Keratinocyte (primary cell): ENCODE measurements around the gene CARS1. TPM values are rescaled to one million over a fixed set of nuclear protein-coding genes. Genes with fewer than 3 reads are reported as not detected.

ENCODE experiments used
- DNase-seq: peaks from one replicate; pipeline ENCODE4 v3.0.0-alpha.2; 2011; ENCODE audit warnings: low read depth, missing footprints, low spot score
- FAIRE-seq: peaks from 2 replicates; lab custom pipeline; 2011; peaks lifted over from hg19 to GRCh38; lab: Jason Lieb, UNC
- H2AFZ ChIP-seq: 2 replicates; pipeline ENCODE4 v1.6.0; 2012; ENCODE audit warnings: low read length, control low read depth, inconsistent platforms; ENCODE audit not compliant: control insufficient read depth
- H3K27ac ChIP-seq: 2 replicates; pipeline ENCODE4 v1.5.1; 2011; ENCODE audit warnings: low read length; ENCODE audit not compliant: control insufficient read depth, insufficient read depth
- H3K27me3 ChIP-seq: 3 replicates; pipeline ENCODE4 v1.6.0; 2011; ENCODE audit warnings: low read length; ENCODE audit not compliant: control insufficient read depth, insufficient read depth; ENCODE audit errors: extremely low read depth
- H3K36me3 ChIP-seq, 2 experiments: 2 replicates in 1 of 2; 3 replicates in 1 of 2; pipeline ENCODE4 v1.5.1; 2011; ENCODE audit warnings: low read length in 2 of 2, mild to moderate bottlenecking in 1 of 2; ENCODE audit not compliant: control insufficient read depth in 2 of 2, insufficient read depth in 2 of 2; ENCODE audit errors: extremely low read depth in 1 of 2
- H3K4me1 ChIP-seq: 3 replicates; pipeline ENCODE4 v1.5.1; 2011; ENCODE audit warnings: low read length; ENCODE audit not compliant: control insufficient read depth, insufficient read depth; ENCODE audit errors: extremely low read depth
- H3K4me2 ChIP-seq: 3 replicates; pipeline ENCODE4 v1.6.0; 2011; ENCODE audit warnings: low read depth, low read length; ENCODE audit not compliant: control insufficient read depth, insufficient read depth; ENCODE audit errors: extremely low read depth
- H3K4me3 ChIP-seq, 3 experiments: fragments of 200-600 bp in 1 of 3; sonication (generic) in 1 of 3; 2 replicates in 2 of 3; 3 replicates in 1 of 3; pipeline ENCODE4 v1.5.1; 2011 to 2016; ENCODE audit warnings: low read length in 3 of 3, mild to moderate bottlenecking in 3 of 3, control low read depth in 2 of 3, inconsistent platforms in 1 of 3, low read depth in 1 of 3, mixed read lengths in 1 of 3, mixed run types in 1 of 3, moderate library complexity in 1 of 3; ENCODE audit not compliant: control insufficient read depth in 2 of 3, insufficient read depth in 2 of 3; ENCODE audit errors: extremely low read depth in 1 of 3
- H3K79me2 ChIP-seq: 2 replicates; pipeline ENCODE4 v1.6.0; 2012; ENCODE audit warnings: low read length; ENCODE audit not compliant: control insufficient read depth, insufficient read depth
- H3K9ac ChIP-seq: 3 replicates; pipeline ENCODE4 v1.6.0; 2011; ENCODE audit warnings: low read length; ENCODE audit not compliant: control insufficient read depth, insufficient read depth; ENCODE audit errors: extremely low read depth
- H3K9me1 ChIP-seq: 3 replicates; pipeline ENCODE4 v1.6.0; 2011; ENCODE audit warnings: low read length; ENCODE audit not compliant: control insufficient read depth, insufficient read depth; ENCODE audit errors: extremely low read depth
- H3K9me3 ChIP-seq: 2 replicates; pipeline ENCODE4 v1.5.1; 2012; ENCODE audit warnings: low read depth, low read length; ENCODE audit not compliant: control insufficient read depth
- H4K20me1 ChIP-seq: 3 replicates; pipeline ENCODE4 v1.6.0; 2011; ENCODE audit warnings: low read length; ENCODE audit not compliant: control insufficient read depth, insufficient read depth; ENCODE audit errors: extremely low read depth
- EZH2 ChIP-seq: IDR thresholded peaks from one replicate; pipeline ENCODE4 v1.6.1; 2012; ENCODE audit warnings: inconsistent platforms, mild to moderate bottlenecking, low read length, moderate library complexity
- dilution Hi-C: fragments of 300-500 bp; cut with MboI; formaldehyde crosslinking; loops from one replicate; pipeline ENCODE4 v1.7.0; 2020; ENCODE audit warnings: low sequenced_read_pairs; ENCODE audit not compliant: extremely low pct_ligation_motif_present
- polyA plus RNA-seq, 5 experiments: library from polyadenylated mRNA; depleted of rRNA in 3 of 5; stranded (reverse) in 3 of 5; stranded (forward) in 1 of 5; unstranded in 1 of 5; fragments of >200 nt; gene quantifications; 1 replicate in 1 of 5; 2 replicates in 3 of 5; 3 replicates in 1 of 5; pipeline versions ENCODE4 v1.2.1 to v1.2.3, GENCODE V29; 2011 to 2012; ENCODE audit warnings: missing spikeins in 2 of 5, low read depth in 1 of 5, low replicate concordance in 1 of 5
- TF ChIP-seq, protein P1 (sequence below), 3 experiments: IDR thresholded peaks in 1 of 3; conservative IDR thresholded peaks in 1 of 3; optimal IDR thresholded peaks in 1 of 3; 2 replicates in 2 of 3; 3 replicates in 1 of 3; pipeline versions ENCODE3 to v1.5.1; 2011; ENCODE audit warnings: low read length in 3 of 3, mild to moderate bottlenecking in 3 of 3, moderate library complexity in 2 of 3, control low read depth in 1 of 3, inconsistent platforms in 1 of 3; ENCODE audit not compliant: insufficient read depth in 2 of 3; ENCODE audit errors: extremely low read depth in 1 of 3

The CARS1 gene
- polyA plus RNA-seq, 1 donor (not counting 4 experiments of a cell fraction or from before 2014, with no cell fraction given), result 60.7 TPM

DNA sequence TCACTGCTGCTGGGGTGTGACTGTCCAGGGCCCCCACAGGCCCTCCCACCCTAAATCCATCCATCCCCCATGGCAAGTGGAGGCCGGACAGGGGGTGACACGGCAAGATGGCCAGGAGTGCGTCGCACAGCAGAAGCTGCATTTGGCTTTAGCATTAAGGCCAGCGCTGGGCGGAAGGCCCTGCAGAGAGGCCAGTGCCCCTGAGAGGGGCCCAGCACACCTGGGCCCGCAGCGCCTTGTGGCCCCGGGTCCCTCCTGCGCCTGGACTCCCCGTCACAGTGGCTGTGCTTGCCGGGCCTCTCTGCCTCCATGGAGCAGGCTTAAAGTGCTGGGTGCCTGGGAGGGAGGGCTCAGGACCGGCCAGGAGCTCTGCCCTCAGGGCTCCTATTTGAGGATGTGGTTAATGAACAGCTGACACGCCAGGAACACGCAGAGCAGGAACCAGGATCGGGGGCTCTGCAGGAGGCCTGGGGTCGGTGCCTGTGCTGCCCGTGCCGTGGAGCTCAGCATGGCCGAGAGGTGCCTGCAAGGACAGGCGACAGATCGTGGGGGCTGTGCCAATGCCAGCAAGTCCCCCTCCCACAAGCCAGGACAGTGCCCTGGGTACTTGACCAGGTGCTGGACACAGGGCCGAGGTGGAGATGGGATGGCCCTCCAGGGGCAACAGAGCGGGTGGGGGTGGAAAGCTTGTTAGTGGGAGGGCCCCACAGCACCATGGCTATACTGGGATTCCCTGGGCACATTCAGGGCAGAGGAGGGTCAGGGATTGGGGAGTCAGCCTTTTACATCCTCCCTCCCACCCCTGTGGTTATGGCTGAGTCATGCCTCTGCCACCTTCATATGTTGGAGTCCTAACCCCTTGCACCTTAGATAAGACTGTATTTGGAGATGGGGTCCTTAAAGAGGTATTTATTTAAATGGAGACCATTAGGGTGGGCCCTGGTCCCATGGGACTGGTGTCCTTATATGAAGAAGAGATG lies 30.9 kb upstream of the CARS1 start:
- no peaks in the 10 kb centered on the region for H3K9me1 ChIP-seq
- peak overlapping the region; percentile 32 for H3K4me2 ChIP-seq
- dilution Hi-C loops, result no loop called here
- H3K36me3 ChIP-seq, result no peaks in the 10 kb centered on the region
- H2AFZ ChIP-seq, result no peak overlapping the region
- H3K27me3 ChIP-seq, result peaks cover 4% of the 10 kb centered on the region
- peak; percentile 32 for FAIRE-seq
- no peak overlapping the region for H3K27ac ChIP-seq
- no peaks in the 10 kb centered on the region for H3K9me3 ChIP-seq
- peaks cover 4% of the 10 kb centered on the region for H4K20me1 ChIP-seq
- H3K4me1 ChIP-seq, result peaks cover 14% of the 10 kb centered on the region
- H3K9ac ChIP-seq, result no peak overlapping the region
- DNase-seq, result no peak
- H3K79me2 ChIP-seq, result no peaks in the 10 kb centered on the region
- no peak overlapping the region for H3K4me3 ChIP-seq
- no peak for TF ChIP-seq EZH2
- TF ChIP-seq, protein P1, sequence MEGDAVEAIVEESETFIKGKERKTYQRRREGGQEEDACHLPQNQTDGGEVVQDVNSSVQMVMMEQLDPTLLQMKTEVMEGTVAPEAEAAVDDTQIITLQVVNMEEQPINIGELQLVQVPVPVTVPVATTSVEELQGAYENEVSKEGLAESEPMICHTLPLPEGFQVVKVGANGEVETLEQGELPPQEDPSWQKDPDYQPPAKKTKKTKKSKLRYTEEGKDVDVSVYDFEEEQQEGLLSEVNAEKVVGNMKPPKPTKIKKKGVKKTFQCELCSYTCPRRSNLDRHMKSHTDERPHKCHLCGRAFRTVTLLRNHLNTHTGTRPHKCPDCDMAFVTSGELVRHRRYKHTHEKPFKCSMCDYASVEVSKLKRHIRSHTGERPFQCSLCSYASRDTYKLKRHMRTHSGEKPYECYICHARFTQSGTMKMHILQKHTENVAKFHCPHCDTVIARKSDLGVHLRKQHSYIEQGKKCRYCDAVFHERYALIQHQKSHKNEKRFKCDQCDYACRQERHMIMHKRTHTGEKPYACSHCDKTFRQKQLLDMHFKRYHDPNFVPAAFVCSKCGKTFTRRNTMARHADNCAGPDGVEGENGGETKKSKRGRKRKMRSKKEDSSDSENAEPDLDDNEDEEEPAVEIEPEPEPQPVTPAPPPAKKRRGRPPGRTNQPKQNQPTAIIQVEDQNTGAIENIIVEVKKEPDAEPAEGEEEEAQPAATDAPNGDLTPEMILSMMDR (optimal IDR thresholded peaks at IDR 0.05 in 1 of 3, IDR thresholded peaks at IDR 0.05 in 1 of 3, conservative IDR thresholded peaks at IDR 0.05 in 1 of 3; ENCODE audit: extremely low read depth in 1 of 3, insufficient read depth in 2 of 3, low read length in 3 of 3), result no peak

DNA sequence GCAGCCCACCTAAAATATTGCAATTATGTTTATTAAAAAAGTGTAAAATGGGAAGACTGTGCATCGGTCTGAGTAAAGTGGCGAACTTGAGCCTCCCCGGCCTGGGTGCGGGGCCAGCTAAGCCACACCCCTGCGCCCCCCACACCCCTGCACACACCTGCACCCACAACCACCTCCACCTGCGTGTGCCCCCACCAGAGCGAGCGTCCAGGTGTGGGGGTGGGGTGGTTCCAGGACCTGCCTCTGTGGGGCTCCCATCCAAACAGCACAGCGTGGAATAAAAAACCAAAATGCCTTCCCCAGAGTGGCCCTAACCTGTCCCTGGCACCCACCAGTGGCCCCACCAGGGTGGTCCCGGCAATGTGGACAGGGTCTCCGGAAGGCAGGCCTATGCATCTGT lies 30.1 kb upstream of the CARS1 start:
- dilution Hi-C loops, result no loop called here

More for the DNA sequence above, 30.1 kb upstream of the CARS1 start:
- no peak overlapping the region for H3K4me2 ChIP-seq
- no peaks in the 10 kb centered on the region for H3K79me2 ChIP-seq
- peaks cover 14% of the 10 kb centered on the region for H3K4me1 ChIP-seq
- H3K9me1 ChIP-seq, result no peaks in the 10 kb centered on the region
- H3K9me3 ChIP-seq, result no peaks in the 10 kb centered on the region
- H3K27me3 ChIP-seq, result peaks cover 4% of the 10 kb centered on the region
- no peaks in the 10 kb centered on the region for H3K36me3 ChIP-seq
- no peak overlapping the region for H3K4me3 ChIP-seq
- H4K20me1 ChIP-seq, result peaks cover 4% of the 10 kb centered on the region
- no peak overlapping the region for H3K9ac ChIP-seq
- no peak overlapping the region for H3K27ac ChIP-seq
- FAIRE-seq, result no peak
- H2AFZ ChIP-seq, result no peak overlapping the region
- DNase-seq, result no peak
- no peak for TF ChIP-seq EZH2
